ENCODE data around the gene BPIFB6.
"Not testable (repeated sequence)": the region's sequence is repeated elsewhere in the genome, so short reads cannot be mapped to it uniquely, and the experiment has no call there.

DNA sequence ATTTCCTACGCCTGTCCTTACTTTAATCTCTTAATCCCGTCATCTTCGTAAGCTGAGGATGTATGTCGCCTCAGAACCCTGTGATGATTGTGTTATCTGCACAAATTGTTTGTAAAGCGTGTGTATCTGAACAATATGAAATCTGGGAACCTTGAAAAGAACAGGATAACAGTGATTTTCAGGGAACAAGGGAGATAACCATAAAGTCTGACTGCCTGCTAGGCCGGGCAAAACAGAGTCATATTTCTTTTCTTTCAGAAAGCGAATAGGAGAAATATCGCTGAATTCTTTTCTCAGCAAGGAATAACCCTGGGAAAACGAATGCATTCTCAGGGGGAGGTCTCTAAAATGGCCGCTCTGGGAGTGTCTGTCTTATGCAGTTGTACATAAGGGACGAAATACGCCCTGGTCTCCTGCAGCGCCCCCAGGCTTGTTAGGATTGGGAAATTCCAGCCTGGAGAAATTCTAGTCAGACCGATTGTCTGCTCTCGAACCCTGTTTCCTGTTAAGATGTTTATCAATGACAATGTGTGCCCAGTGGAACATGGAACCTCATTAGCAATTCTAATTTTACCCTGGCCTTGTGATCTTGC, 13.8 kb downstream of the BPIFB6 start:
- TF ChIP-seq, protein P1, sequence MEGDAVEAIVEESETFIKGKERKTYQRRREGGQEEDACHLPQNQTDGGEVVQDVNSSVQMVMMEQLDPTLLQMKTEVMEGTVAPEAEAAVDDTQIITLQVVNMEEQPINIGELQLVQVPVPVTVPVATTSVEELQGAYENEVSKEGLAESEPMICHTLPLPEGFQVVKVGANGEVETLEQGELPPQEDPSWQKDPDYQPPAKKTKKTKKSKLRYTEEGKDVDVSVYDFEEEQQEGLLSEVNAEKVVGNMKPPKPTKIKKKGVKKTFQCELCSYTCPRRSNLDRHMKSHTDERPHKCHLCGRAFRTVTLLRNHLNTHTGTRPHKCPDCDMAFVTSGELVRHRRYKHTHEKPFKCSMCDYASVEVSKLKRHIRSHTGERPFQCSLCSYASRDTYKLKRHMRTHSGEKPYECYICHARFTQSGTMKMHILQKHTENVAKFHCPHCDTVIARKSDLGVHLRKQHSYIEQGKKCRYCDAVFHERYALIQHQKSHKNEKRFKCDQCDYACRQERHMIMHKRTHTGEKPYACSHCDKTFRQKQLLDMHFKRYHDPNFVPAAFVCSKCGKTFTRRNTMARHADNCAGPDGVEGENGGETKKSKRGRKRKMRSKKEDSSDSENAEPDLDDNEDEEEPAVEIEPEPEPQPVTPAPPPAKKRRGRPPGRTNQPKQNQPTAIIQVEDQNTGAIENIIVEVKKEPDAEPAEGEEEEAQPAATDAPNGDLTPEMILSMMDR (conservative IDR thresholded peaks at IDR 0.05; ENCODE audit: low read depth, low read length): not testable (repeated sequence)
- TF ChIP-seq EZH2 (IDR thresholded peaks at IDR 0.05; ENCODE audit: low read length, unreplicated experiment); EZH2phosphoT487 (IDR thresholded peaks at IDR 0.05; ENCODE audit: borderline replicate concordance, low read length): not testable (repeated sequence)

Measured in PC-3 (cell line).